Endothelial cell of umbilical vein (primary cell): ENCODE measurements around the gene PTMA. TPM values are rescaled to one million over a fixed set of nuclear protein-coding genes. Genes with fewer than 3 reads are reported as not detected.

Experiments used
- BruUV-seq: library from RNA; stranded (reverse); fragments of 400-500 nt; replicated peaks from 2 replicates; lab custom pipeline; 2021; lab: Mats Ljungman, UMichigan
- CTCF ChIA-PET: fragments of 300-600, 350-600 bp; sonication (Branson Sonifier 250); formaldehyde crosslinking; loops from one replicate; lab custom pipeline; 2021; ENCODE audit warnings: antibody characterized with exemption, inconsistent platforms; lab: Charles Lee
- POLR2A ChIA-PET: fragments of 300-600, 350-600 bp; sonication (Branson Sonifier 250); formaldehyde crosslinking; loops from one replicate; lab custom pipeline; 2021; ENCODE audit warnings: antibody characterized with exemption, inconsistent platforms; lab: Charles Lee
- DNase-seq: peaks from one replicate; pipeline ENCODE4 v3.0.0-alpha.2; 2011; ENCODE audit warnings: low read depth, low spot score
- FAIRE-seq: peaks from 2 replicates; lab custom pipeline; 2011; peaks lifted over from hg19 to GRCh38; lab: Jason Lieb, UNC
- H2AFZ ChIP-seq: 2 replicates; pipeline ENCODE4 v1.6.0; 2012; ENCODE audit warnings: low read depth, low read length, control low read depth, inconsistent platforms
- H3K27ac ChIP-seq: 2 replicates; pipeline ENCODE4 v1.5.1; 2011; ENCODE audit warnings: low read depth, mild to moderate bottlenecking, control low read depth, low read length, moderate library complexity; ENCODE audit not compliant: insufficient read depth
- H3K27me3 ChIP-seq, 2 experiments: 2 replicates each; pipeline versions ENCODE4 v1.6.0 to v1.6.1; 2011; ENCODE audit warnings: low read length in 2 of 2, mixed read lengths in 1 of 2; ENCODE audit not compliant: control insufficient read depth in 2 of 2, insufficient read depth in 2 of 2
- H3K36me3 ChIP-seq, 2 experiments: 2 replicates in 1 of 2; 3 replicates in 1 of 2; pipeline ENCODE4 v1.5.1; 2011; ENCODE audit warnings: low read length in 2 of 2, mild to moderate bottlenecking in 1 of 2, moderate library complexity in 1 of 2; ENCODE audit not compliant: control insufficient read depth in 2 of 2, insufficient read depth in 2 of 2; ENCODE audit errors: extremely low read depth in 1 of 2
- H3K4me1 ChIP-seq: 3 replicates; pipeline ENCODE4 v1.5.1; 2011; ENCODE audit warnings: mild to moderate bottlenecking, low read length; ENCODE audit not compliant: control insufficient read depth, insufficient read depth; ENCODE audit errors: extremely low read depth
- H3K4me2 ChIP-seq: 2 replicates; pipeline ENCODE4 v1.6.1; 2011; ENCODE audit warnings: low read length, control low read depth, mixed read lengths; ENCODE audit not compliant: insufficient read depth
- H3K4me3 ChIP-seq, 3 experiments: fragments of 200-600 bp in 1 of 3; sonication (generic), shearing (Covaris generic) in 1 of 3; replicated peaks in 1 of 3; 2 replicates each; pipeline ENCODE4 v1.5.1; 2011 to 2016; ENCODE audit warnings: control low read depth in 3 of 3, low read length in 3 of 3, mild to moderate bottlenecking in 2 of 3, inconsistent platforms in 1 of 3, low read depth in 1 of 3, moderate library complexity in 1 of 3; ENCODE audit not compliant: insufficient read depth in 1 of 3
- H3K79me2 ChIP-seq: 2 replicates; pipeline ENCODE4 v1.6.0; 2012; ENCODE audit warnings: low read length, inconsistent platforms; ENCODE audit not compliant: control insufficient read depth, insufficient read depth
- H3K9ac ChIP-seq: replicated peaks from 2 replicates; pipeline ENCODE3; 2011; ENCODE audit warnings: low read length, control low read depth; ENCODE audit not compliant: insufficient read depth; ENCODE audit errors: extremely low read depth
- H3K9me1 ChIP-seq: replicated peaks from 3 replicates; pipeline ENCODE4 v1.6.0; 2011; ENCODE audit warnings: mild to moderate bottlenecking, low read length; ENCODE audit not compliant: control insufficient read depth, insufficient read depth; ENCODE audit errors: extremely low read depth
- H3K9me3 ChIP-seq: replicated peaks from 2 replicates; pipeline ENCODE4 v1.5.1; 2012; ENCODE audit warnings: low read length, inconsistent platforms; ENCODE audit not compliant: control insufficient read depth, insufficient read depth
- H4K20me1 ChIP-seq: replicated peaks from 2 replicates; pipeline ENCODE3; 2011; ENCODE audit warnings: mild to moderate bottlenecking, low read length; ENCODE audit not compliant: control insufficient read depth, insufficient read depth; ENCODE audit errors: extremely low read depth
- CTCF ChIP-seq, 2 donors: IDR thresholded peaks; 1 replicate in 1 of 2; 2 replicates in 1 of 2; pipeline ENCODE4 v1.5.1; 2011; ENCODE audit warnings: low read length in 2 of 2, mild to moderate bottlenecking in 2 of 2, moderate library complexity in 2 of 2, control low read depth in 1 of 2, inconsistent platforms in 1 of 2, low read depth in 1 of 2; ENCODE audit not compliant: insufficient read depth in 1 of 2; ENCODE audit errors: extremely low read depth in 1 of 2
- EZH2 ChIP-seq: IDR thresholded peaks from 2 replicates; pipeline ENCODE4 v1.6.1; 2012; ENCODE audit warnings: borderline replicate concordance, low read depth, mild to moderate bottlenecking, moderate library complexity, low read length, inconsistent platforms; ENCODE audit not compliant: severe bottlenecking
- GATA2 ChIP-seq: IDR thresholded peaks from 2 replicates; pipeline ENCODE4 v1.7.0; 2011; ENCODE audit warnings: low read depth, mild to moderate bottlenecking, moderate library complexity, mixed read lengths, low read length; ENCODE audit not compliant: insufficient read length, insufficient read depth
- JUN ChIP-seq: IDR thresholded peaks from 2 replicates; pipeline ENCODE4 v1.6.1; 2011; ENCODE audit warnings: borderline replicate concordance, low read depth; ENCODE audit not compliant: insufficient read length, insufficient read depth
- MYC ChIP-seq: IDR thresholded peaks from one replicate; pipeline ENCODE4 v1.6.1; 2011; ENCODE audit warnings: mild to moderate bottlenecking, low read depth, low read length
- POLR2A ChIP-seq: IDR thresholded peaks from 2 replicates; pipeline ENCODE4 v1.6.1; 2012; ENCODE audit warnings: low read depth, mild to moderate bottlenecking, control low read depth, low read length
- dilution Hi-C: fragments of 300-500 bp; cut with MboI; formaldehyde crosslinking; loops from one replicate; pipeline ENCODE4 v1.15.0; 2019; ENCODE audit warnings: low sequenced_read_pairs; ENCODE audit not compliant: extremely low pct_ligation_motif_present
- intact Hi-C: fragments of 100-400 bp; cut with micrococcal nuclease; formaldehyde crosslinking; loops from one replicate; pipeline ENCODE4 v1.10.0; 2022
- polyA plus RNA-seq, 4 experiments: library from polyadenylated mRNA; depleted of rRNA in 3 of 4; stranded (reverse) in 3 of 4; unstranded in 1 of 4; fragments of >200 nt; gene quantifications; 2 replicates each; pipeline versions ENCODE4 v1.2.1 to v1.2.3, GENCODE V29; 2011 to 2012; ENCODE audit warnings: missing spikeins in 1 of 4
- total RNA-seq: library from RNA; stranded (reverse); gene quantifications from 2 replicates; pipeline ENCODE4 v1.2.3, GENCODE V29; 2021

The PTMA gene
- total and polyA plus RNA-seq, 2 donors (not counting 3 experiments of a cell fraction or from before 2014, with no cell fraction given), result 404 to 1,488 TPM

- Histone ChIP-seq H3K4me3 (no peak overlapping the region), H3K79me2 (no peaks in the 10 kb centered on the region), H3K36me3 (no peaks in the 10 kb centered on the region), H3K4me1 (no peaks in the 10 kb centered on the region), H2AFZ (no peak overlapping the region), H3K4me2 (no peak overlapping the region), H3K27me3 (no peaks in the 10 kb centered on the region), H4K20me1 (no peaks in the 10 kb centered on the region), H3K9me3 (no peaks in the 10 kb centered on the region), H3K27ac (no peak overlapping the region), H3K9me1 (no peaks in the 10 kb centered on the region), H3K9ac (no peak overlapping the region)
- no peak for TF ChIP-seq EZH2
- no peak for TF ChIP-seq JUN
- no peak for TF ChIP-seq MYC
- ChIA-PET POLR2A (no interaction called here), CTCF (interaction anchor here (1.0 to 1.3 kb wide), 3 partner anchors 12 to 105 kb away, joined by 3 read pairs; no protein-coding TSS in a partner anchor)
- dilution Hi-C loops (no loop called here), intact Hi-C loops (no loop called here)
- no peak for FAIRE-seq
- DNase-seq, result no peak
- BruUV-seq, result no TSS peak
Observed at GRCh38 chr2:231732604-231733003, 24.3 kb downstream of the PTMA start.

GRCh38 chr2:231737761-231738160 lies 29.4 kb downstream of the PTMA start:
- CTCF ChIA-PET, result no interaction called here
- intact Hi-C loops (no loop called here), dilution Hi-C loops (no loop called here)
- Histone ChIP-seq H2AFZ (no peak overlapping the region), H3K27me3 (no peaks in the 10 kb centered on the region), H3K9ac (no peak overlapping the region), H3K27ac (no peak overlapping the region), H4K20me1 (no peaks in the 10 kb centered on the region), H3K9me3 (no peaks in the 10 kb centered on the region), H3K79me2 (no peaks in the 10 kb centered on the region), H3K9me1 (no peaks in the 10 kb centered on the region), H3K4me2 (no peak overlapping the region), H3K36me3 (no peaks in the 10 kb centered on the region), H3K4me1 (no peaks in the 10 kb centered on the region), H3K4me3 (no peak overlapping the region)
- TF ChIP-seq POLR2A (no peak), GATA2 (no peak), CTCF (IDR thresholded peaks at IDR 0.05; ENCODE audit: extremely low read depth in 1 of 2, insufficient read depth in 1 of 2, low read depth in 1 of 2, low read length in 2 of 2) (no peak)
- no peak for DNase-seq
- BruUV-seq, result no TSS peak
- FAIRE-seq, result no peak
- POLR2A ChIA-PET, result no interaction called here
